SK-N-SH treated with all-trans-retinoic acid at 6 μM for 48 hours (cell line): ENCODE results near the gene TMIGD3.

Source experiments
- ARNTL ChIP-seq: fragments of 450-650 bp; formaldehyde crosslinking; IDR thresholded peaks from 2 replicates; pipeline ENCODE4 v1.5.0; 2020; ENCODE audit warnings: low read depth, mild to moderate bottlenecking, moderate library complexity, borderline replicate concordance
- BACH2 ChIP-seq: fragments of 250-450 bp; sonication (Bioruptor Pico); IDR thresholded peaks from 2 replicates; pipeline ENCODE4 v1.9.0; 2021; ENCODE audit warnings: mild to moderate bottlenecking, borderline replicate concordance
- CREB5 ChIP-seq: fragments of 250-450 bp; sonication (Bioruptor Pico); IDR thresholded peaks from 2 replicates; pipeline ENCODE4 v1.5.1; 2020; ENCODE audit warnings: low read depth, mild to moderate bottlenecking, moderate library complexity
- CSDC2 ChIP-seq: fragments of 250-450 bp; sonication (Bioruptor Pico); IDR thresholded peaks from 2 replicates; pipeline ENCODE4 v1.5.0; 2020; ENCODE audit warnings: mild to moderate bottlenecking, moderate library complexity
- ESRRG ChIP-seq: fragments of 250-450 bp; sonication (Bioruptor Pico); IDR thresholded peaks from 2 replicates; pipeline ENCODE4 v1.6.1; 2021; ENCODE audit warnings: mild to moderate bottlenecking
- GLIS3 ChIP-seq: fragments of 250-450 bp; sonication (Bioruptor Pico); IDR thresholded peaks from 2 replicates; pipeline ENCODE4 v1.5.0; 2020; ENCODE audit warnings: mild to moderate bottlenecking, moderate library complexity
- ISL1 ChIP-seq: fragments of 250-450 bp; sonication (Bioruptor Pico); IDR thresholded peaks from 2 replicates; pipeline ENCODE4 v2.1.2; 2022; ENCODE audit warnings: mild to moderate bottlenecking, moderate library complexity
- PATZ1 ChIP-seq: fragments of 250-450 bp; sonication (Bioruptor Pico); IDR thresholded peaks from 2 replicates; pipeline ENCODE4 v1.8.0; 2020; ENCODE audit warnings: mild to moderate bottlenecking, moderate library complexity, borderline replicate concordance
- POU6F1 ChIP-seq: fragments of 250-450 bp; sonication (Bioruptor Pico); IDR thresholded peaks from 2 replicates; pipeline ENCODE4 v1.8.0; 2021; ENCODE audit warnings: low read depth, mild to moderate bottlenecking, moderate library complexity, borderline replicate concordance
- PPARA ChIP-seq: fragments of 250-450 bp; sonication (Bioruptor Pico); IDR thresholded peaks from 2 replicates; pipeline ENCODE4 v1.5.0; 2020; ENCODE audit warnings: mild to moderate bottlenecking, borderline replicate concordance
- TOX ChIP-seq: fragments of 250-450 bp; sonication (Bioruptor Pico); IDR thresholded peaks from 2 replicates; pipeline ENCODE4 v1.8.0; 2021; ENCODE audit warnings: mild to moderate bottlenecking, moderate library complexity, borderline replicate concordance
- ZC3H10 ChIP-seq: fragments of 250-450 bp; sonication (Bioruptor Pico); IDR thresholded peaks from 2 replicates; pipeline ENCODE4 v1.5.1; 2021; ENCODE audit warnings: mild to moderate bottlenecking, moderate library complexity
- ZFP3 ChIP-seq: fragments of 250-450 bp; sonication (Bioruptor Pico); IDR thresholded peaks from 2 replicates; pipeline ENCODE4 v1.5.0; 2020; ENCODE audit warnings: mild to moderate bottlenecking, moderate library complexity
- ZFP30 ChIP-seq: fragments of 450-650 bp; formaldehyde crosslinking; IDR thresholded peaks from 2 replicates; pipeline ENCODE4 v1.5.0; 2022; ENCODE audit warnings: mild to moderate bottlenecking, moderate library complexity

GRCh38 chr1:111499026-111499785 lies 4.2 kb downstream of the TMIGD3 start:
- TF ChIP-seq ZFP3 (CRISPR knock-in tag): no peak
- TF ChIP-seq ZFP30 (CRISPR knock-in tag): no peak
- no peak for TF ChIP-seq ESRRG (CRISPR knock-in tag)
- TF ChIP-seq BACH2 (CRISPR knock-in tag): no peak
- no peak for TF ChIP-seq PPARA (CRISPR knock-in tag)
- TF ChIP-seq ARNTL (CRISPR knock-in tag): no peak
- TF ChIP-seq POU6F1 (CRISPR knock-in tag): no peak
- no peak for TF ChIP-seq PATZ1 (CRISPR knock-in tag)
- TF ChIP-seq CREB5 (CRISPR knock-in tag): no peak
- no peak for TF ChIP-seq ISL1 (CRISPR knock-in tag)
- TF ChIP-seq TOX (CRISPR knock-in tag): no peak
- TF ChIP-seq CSDC2 (CRISPR knock-in tag): no peak
- TF ChIP-seq ZC3H10 (CRISPR knock-in tag): no peak
- TF ChIP-seq GLIS3 (CRISPR knock-in tag): no peak
